HepG2 (cell line): ENCODE data around the gene VAV2. TPM values are rescaled to one million over a fixed set of nuclear protein-coding genes. Genes with fewer than 3 reads are reported as not detected.

Experiments used
- ATF7 ChIP-seq, 2 experiments: fragments of 450-650 bp in 1 of 2; sonication (generic) in 1 of 2; formaldehyde crosslinking in 1 of 2; IDR thresholded peaks; 2 replicates each; pipeline versions ENCODE4 v1.4.0 to v1.6.1; 2016 to 2020; ENCODE audit warnings: antibody characterized with exemption in 1 of 2, mild to moderate bottlenecking in 1 of 2, missing genetic modification reagents in 1 of 2
- ATF7-NPFF ChIP-seq: sonication (generic); formaldehyde crosslinking; IDR thresholded peaks from 2 replicates; pipeline ENCODE4 v1.8.1; 2023; ENCODE audit warnings: mild to moderate bottlenecking, low read depth, missing genetic modification reagents, moderate library complexity
- ATRX ChIP-seq: sonication (generic); formaldehyde crosslinking; IDR thresholded peaks from 2 replicates; pipeline ENCODE4 v1.4.0; 2020; ENCODE audit warnings: missing genetic modification reagents, borderline replicate concordance
- BHLHE40 ChIP-seq: IDR thresholded peaks from 2 replicates; pipeline ENCODE4 v1.6.1; 2011; ENCODE audit warnings: low read length, improper control_type of control experiment
- CBFB ChIP-seq: sonication (generic); formaldehyde crosslinking; IDR thresholded peaks from 2 replicates; pipeline ENCODE4 v1.4.0; 2020; ENCODE audit warnings: missing genetic modification reagents
- HDAC2 ChIP-seq: sonication (generic); formaldehyde crosslinking; IDR thresholded peaks from 2 replicates; pipeline ENCODE4 v1.4.0; 2020; ENCODE audit warnings: missing genetic modification reagents
- IKZF1 ChIP-seq: fragments of 450-650 bp; IDR thresholded peaks from 2 replicates; pipeline ENCODE4 v1.7.1; 2016
- ISL2 ChIP-seq: sonication (generic); formaldehyde crosslinking; IDR thresholded peaks from 2 replicates; pipeline ENCODE4 v1.5.0; 2020; ENCODE audit warnings: missing genetic modification reagents
- KDM3A ChIP-seq: IDR thresholded peaks from 2 replicates; pipeline ENCODE4 v1.6.1; 2018; ENCODE audit warnings: low read depth, missing compliant biosample characterization
- KDM4B ChIP-seq: sonication (generic); formaldehyde crosslinking; IDR thresholded peaks from 2 replicates; pipeline ENCODE4 v1.4.0; 2020; ENCODE audit warnings: missing genetic modification reagents
- MIER2 ChIP-seq: IDR thresholded peaks from 2 replicates; pipeline ENCODE4 v1.6.1; 2016; ENCODE audit warnings: missing biosample characterization, missing genetic modification reagents
- MYNN ChIP-seq: sonication (generic); formaldehyde crosslinking; IDR thresholded peaks from 2 replicates; pipeline ENCODE4 v1.4.0; 2020; ENCODE audit warnings: mild to moderate bottlenecking, low read depth, missing genetic modification reagents
- MYPOP ChIP-seq: sonication (generic); formaldehyde crosslinking; IDR thresholded peaks from 2 replicates; pipeline ENCODE4 v1.8.1; 2023; ENCODE audit warnings: mild to moderate bottlenecking, moderate library complexity, missing genetic modification reagents
- PAWR ChIP-seq: sonication (generic); formaldehyde crosslinking; IDR thresholded peaks from 2 replicates; pipeline ENCODE4 v1.4.0; 2020; ENCODE audit warnings: missing genetic modification reagents, mild to moderate bottlenecking, borderline replicate concordance
- RFXANK ChIP-seq: IDR thresholded peaks from 2 replicates; pipeline ENCODE4 v1.6.1; 2016
- SOX6 ChIP-seq, 2 experiments: fragments of 450-650 bp in 1 of 2; sonication (generic) in 1 of 2; formaldehyde crosslinking in 1 of 2; IDR thresholded peaks; 2 replicates each; pipeline versions ENCODE4 v1.4.0 to v1.6.1; 2017 to 2020; ENCODE audit warnings: antibody characterized with exemption in 1 of 2, mild to moderate bottlenecking in 1 of 2, missing genetic modification reagents in 1 of 2
- TCF7L2 ChIP-seq: IDR thresholded peaks from 2 replicates; pipeline ENCODE4 v1.6.1; 2011; ENCODE audit warnings: mild to moderate bottlenecking, low read depth, low read length, moderate library complexity
- WIZ ChIP-seq: sonication (generic); formaldehyde crosslinking; IDR thresholded peaks from 2 replicates; pipeline ENCODE4 v1.5.1; 2020; ENCODE audit warnings: mild to moderate bottlenecking, missing genetic modification reagents
- ZEB1 ChIP-seq: IDR thresholded peaks from 2 replicates; pipeline ENCODE4 v1.6.1; 2012; ENCODE audit warnings: mild to moderate bottlenecking, low read depth, inconsistent platforms; ENCODE audit not compliant: insufficient replicate concordance
- ZIK1 ChIP-seq: sonication (generic); formaldehyde crosslinking; IDR thresholded peaks from 2 replicates; pipeline ENCODE4 v1.5.0; 2020; ENCODE audit warnings: mild to moderate bottlenecking, low read depth, missing genetic modification reagents, borderline replicate concordance
- ZMYM2 ChIP-seq: sonication (generic); formaldehyde crosslinking; IDR thresholded peaks from 2 replicates; pipeline ENCODE4 v1.8.0; 2022; ENCODE audit warnings: mild to moderate bottlenecking, missing genetic modification reagents
- ZNF549 ChIP-seq: sonication (generic); formaldehyde crosslinking; IDR thresholded peaks from 2 replicates; pipeline ENCODE4 v1.5.0; 2020; ENCODE audit warnings: missing genetic modification reagents
- ZNF574 ChIP-seq: sonication (generic); formaldehyde crosslinking; IDR thresholded peaks from 2 replicates; pipeline ENCODE4 v1.4.0; 2020; ENCODE audit warnings: missing genetic modification reagents
- ZNF691 ChIP-seq: sonication (generic); formaldehyde crosslinking; IDR thresholded peaks from 2 replicates; pipeline ENCODE4 v1.4.0; 2020; ENCODE audit warnings: missing genetic modification reagents, low read depth, mild to moderate bottlenecking, borderline replicate concordance
- ZNF740 ChIP-seq: sonication (generic); formaldehyde crosslinking; IDR thresholded peaks from 2 replicates; pipeline ENCODE4 v1.4.0; 2020; ENCODE audit warnings: missing genetic modification reagents
- ZNF782 ChIP-seq: sonication (generic); formaldehyde crosslinking; IDR thresholded peaks from 2 replicates; pipeline ENCODE4 v1.4.0; 2020; ENCODE audit warnings: missing genetic modification reagents, mild to moderate bottlenecking, borderline replicate concordance
- polyA plus RNA-seq, 8 experiments: library from polyadenylated mRNA; depleted of rRNA in 3 of 8; stranded (reverse) in 7 of 8; unstranded in 1 of 8; fragments of >200 nt; fragmentation: Illumina TruSeq in 4 of 8; extraction: Trizol in 4 of 8; gene quantifications; 2 replicates each; pipeline versions ENCODE4 v1.2.1 to v1.2.3, GENCODE V29; 2011 to 2016; ENCODE audit warnings: low read depth in 4 of 8, missing spikeins in 1 of 8, mixed read lengths in 1 of 8; ENCODE audit not compliant: insufficient read depth in 1 of 8
- total RNA-seq, 5 experiments: library from RNA; depleted of rRNA; stranded (reverse); fragments of >200 nt; fragmentation: Illumina TruSeq; extraction: Trizol; gene quantifications; 2 replicates each; pipeline ENCODE4 v1.2.3, GENCODE V29; 2016; ENCODE audit warnings: low read depth in 1 of 5

Gene VAV2
- total and polyA plus RNA-seq, 2 of the 13 experiments (the other 11 are each of a cell fraction or from before 2014, with no cell fraction given) = 22.5 to 22.9 TPM

DNA sequence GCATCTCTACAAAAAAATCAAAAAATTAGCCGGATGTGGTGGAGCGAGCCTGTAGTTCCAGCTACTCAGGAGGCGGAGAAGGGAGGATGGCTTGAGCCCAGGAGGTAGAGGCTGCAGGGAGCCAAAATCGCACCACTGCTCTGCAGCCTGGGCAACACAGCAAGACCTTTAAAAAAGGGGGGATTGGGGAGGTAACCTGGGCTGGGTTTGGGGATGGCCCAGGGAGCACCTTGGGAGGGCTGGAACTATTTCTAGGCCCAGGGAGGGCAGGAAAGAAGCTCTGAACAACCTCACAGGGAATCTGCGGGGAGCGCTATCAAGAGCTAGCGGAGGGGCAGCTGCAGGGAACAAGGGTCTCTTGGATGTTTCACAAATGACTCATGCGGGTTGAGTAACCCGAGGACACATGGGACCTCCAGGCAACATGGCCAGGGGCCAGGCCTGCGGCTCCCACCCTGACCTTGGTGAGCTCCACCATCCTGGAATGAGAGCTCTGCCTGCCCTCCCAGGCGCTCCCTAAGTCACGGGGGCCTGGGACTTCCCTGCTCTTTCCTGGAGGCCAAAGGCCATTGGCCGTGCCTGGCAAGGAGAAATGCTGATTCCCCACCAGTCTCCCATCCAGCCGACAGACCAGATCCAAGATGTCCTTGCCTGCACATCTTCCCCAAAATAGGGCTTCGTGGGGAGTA, 277.4 kb downstream of the VAV2 start (continued):
- TF ChIP-seq TCF7L2 (no peak), IKZF1 (no peak), RFXANK (CRISPR knock-in tag) (peak; percentile 67; the same call in 1 of the 2 replicates), MIER2 (0 out of 2 replicates have a peak, but pooled peaks have one; percentile 58), BHLHE40 (no peak), PAWR (CRISPR knock-in tag) (no peak), ZNF549 (peak; percentile 84; the same call in 1 of the 2 replicates), ATF7-NPFF (CRISPR knock-in tag) (no peak), ZIK1 (CRISPR knock-in tag) (no peak), ZNF782 (CRISPR knock-in tag) (peak; percentile 70; the same call in 1 of the 2 replicates), ATF7 (IDR thresholded peaks at IDR 0.05) (no peak), ATF7 (CRISPR knock-in tag; IDR thresholded peaks at IDR 0.05) (peak; percentile 88; the same call in 1 of the 2 replicates), MYNN (CRISPR knock-in tag) (no peak; the same call in 1 of the 2 replicates), MYPOP (CRISPR knock-in tag) (peak; percentile 76; the same call in 1 of the 2 replicates), CBFB (CRISPR knock-in tag) (peak; percentile 51; the same call in 1 of the 2 replicates), HDAC2 (CRISPR knock-in tag) (peak; percentile 90), ISL2 (CRISPR knock-in tag) (0 out of 2 replicates have a peak, but pooled peaks have one; percentile 51), WIZ (CRISPR knock-in tag) (no peak), ZEB1 (peak; percentile 28), ZMYM2 (CRISPR knock-in tag) (peak; percentile 65; the same call in 1 of the 2 replicates), ATRX (no peak), KDM4B (CRISPR knock-in tag) (peak; percentile 85), ZNF574 (CRISPR knock-in tag) (0 out of 2 replicates have a peak, but pooled peaks have one; percentile 64), SOX6 (IDR thresholded peaks at IDR 0.05) (no peak), SOX6 (CRISPR knock-in tag; IDR thresholded peaks at IDR 0.05) (peak; percentile 82), ZNF740 (peak; percentile 32), KDM3A (CRISPR knock-in tag) (peak; percentile 46), ZNF691 (CRISPR knock-in tag) (peak; percentile 53; the same call in 1 of the 2 replicates)
